Esophagus muscularis mucosa (tissue), 4 donors: ENCODE measurements around the gene ZBTB16.

Source experiments
- CTCF ChIP-seq, 3 experiments: fragments of 200-600 bp in 2 of 3; fragments of 450-650 bp in 1 of 3; sonication (generic) in 2 of 3; IDR thresholded peaks; one replicate each; pipeline ENCODE4 v1.5.1; 2017 to 2019; ENCODE audit warnings: antibody characterized with exemption in 3 of 3, mild to moderate bottlenecking in 2 of 3, moderate library complexity in 1 of 3
- EP300 ChIP-seq: sonication (generic); formaldehyde crosslinking; IDR thresholded peaks from one replicate; pipeline ENCODE4 v1.6.1; 2017; ENCODE audit warnings: antibody characterized with exemption
- POLR2A ChIP-seq: fragments of 450-650 bp; IDR thresholded peaks from one replicate; pipeline ENCODE4 v1.6.1; 2017; ENCODE audit warnings: antibody characterized with exemption, moderate library complexity, mild to moderate bottlenecking, low read depth

GRCh38 chr11:114075344-114075610 lies 15.8 kb downstream of the ZBTB16 start:
- no peak for TF ChIP-seq CTCF (IDR thresholded peaks at IDR 0.05)
- TF ChIP-seq POLR2A, result no peak
- no peak for TF ChIP-seq EP300
